IMR-90 (cell line): ENCODE data around the gene EYS. TPM values are rescaled to one million over a fixed set of nuclear protein-coding genes. Genes with fewer than 3 reads are reported as not detected.

Experiments used
- ATAC-seq: fragments of 200-7000 bp; cut with Tn5 transposase; 2 replicates; pipeline ENCODE4 v1.9.1; 2020; ENCODE audit warnings: low read depth, mild to moderate bottlenecking, moderate library complexity
- BruUV-seq: library from RNA; stranded (reverse); fragments of 400-500 nt; replicated peaks from 2 replicates; lab custom pipeline; 2021; lab: Mats Ljungman, UMichigan
- CTCF ChIA-PET: fragments of 300-600 bp; formaldehyde crosslinking; extraction: SDS; loops from one replicate; lab custom pipeline; 2021; ENCODE audit warnings: antibody characterized with exemption; lab: Yijun Ruan, JAX
- POLR2A ChIA-PET: fragments of 300-600 bp; sonication (Branson Sonifier 250); formaldehyde crosslinking; loops from one replicate; lab custom pipeline; 2022; ENCODE audit warnings: antibody characterized with exemption; ENCODE audit not compliant: unreplicated experiment; lab: Charles Lee
- DNase-seq: peaks from one replicate; pipeline ENCODE4 v3.0.0; 2013
- H2AFZ ChIP-seq: replicated peaks from 2 replicates; pipeline ENCODE3; 2013; ENCODE audit warnings: low read length, mild to moderate bottlenecking; ENCODE audit not compliant: poor library complexity
- H2AK5ac ChIP-seq: 2 replicates; pipeline ENCODE4 v1.6.1; 2013; ENCODE audit warnings: low read depth, low read length, inconsistent platforms
- H2AK9ac ChIP-seq: replicated peaks from 2 replicates; pipeline ENCODE3; 2013; ENCODE audit warnings: mild to moderate bottlenecking, low read depth, low read length, moderate library complexity; ENCODE audit not compliant: poor library complexity
- H2BK120ac ChIP-seq: 2 replicates; pipeline ENCODE4 v1.6.1; 2013; ENCODE audit warnings: low read depth, low read length, inconsistent platforms
- H2BK15ac ChIP-seq: 3 replicates; pipeline ENCODE4 v1.6.1; 2013; ENCODE audit warnings: low read depth, low read length, inconsistent platforms
- H2BK20ac ChIP-seq: 2 replicates; pipeline ENCODE4 v1.6.1; 2013; ENCODE audit warnings: low read depth, mild to moderate bottlenecking, inconsistent platforms, low read length, moderate library complexity
- H2BK5ac ChIP-seq: 2 replicates; pipeline ENCODE4 v1.6.1; 2013; ENCODE audit warnings: mild to moderate bottlenecking, low read depth, low read length, inconsistent platforms; ENCODE audit not compliant: poor library complexity, severe bottlenecking
- H3K14ac ChIP-seq: replicated peaks from 2 replicates; pipeline ENCODE4 v1.6.1; 2013; ENCODE audit warnings: low read depth, low read length, inconsistent platforms
- H3K18ac ChIP-seq: 2 replicates; pipeline ENCODE4 v1.6.1; 2013; ENCODE audit warnings: low read depth, low read length, control low read depth
- H3K23ac ChIP-seq: 2 replicates; pipeline ENCODE4 v1.6.1; 2013; ENCODE audit warnings: low read depth, low read length, inconsistent platforms
- H3K27ac ChIP-seq: 2 replicates; pipeline ENCODE4 v1.5.1; 2013; ENCODE audit warnings: mild to moderate bottlenecking, control low read depth, low read length; ENCODE audit not compliant: insufficient read depth
- H3K27me3 ChIP-seq: 2 replicates; pipeline ENCODE4 v1.6.1; 2013; ENCODE audit warnings: low read length; ENCODE audit not compliant: control insufficient read depth, insufficient read depth
- H3K36me3 ChIP-seq: 2 replicates; pipeline ENCODE4 v1.6.1; 2013; ENCODE audit warnings: low read length, mixed read lengths; ENCODE audit not compliant: control insufficient read depth, insufficient read depth
- H3K4ac ChIP-seq: 2 replicates; pipeline ENCODE4 v1.6.1; 2013; ENCODE audit warnings: low read depth, low read length, inconsistent platforms
- H3K4me1 ChIP-seq: 2 replicates; pipeline ENCODE4 v1.6.1; 2013; ENCODE audit warnings: low read length, mixed read lengths; ENCODE audit not compliant: control insufficient read depth, insufficient read depth
- H3K4me2 ChIP-seq: 2 replicates; pipeline ENCODE4 v1.6.1; 2013; ENCODE audit warnings: low read depth, mild to moderate bottlenecking, control low read depth, low read length, moderate library complexity
- H3K4me3 ChIP-seq: 2 replicates; pipeline ENCODE4 v1.5.1; 2013; ENCODE audit warnings: low read depth, mild to moderate bottlenecking, control low read depth, low read length, moderate library complexity; ENCODE audit not compliant: insufficient read depth
- H3K56ac ChIP-seq: 2 replicates; pipeline ENCODE4 v1.6.1; 2013; ENCODE audit warnings: low read length, inconsistent platforms; ENCODE audit not compliant: insufficient read depth; ENCODE audit errors: extremely low read depth
- H3K79me1 ChIP-seq, 2 experiments: 2 replicates each; pipeline ENCODE4 v1.6.1; 2013; ENCODE audit warnings: low read length in 2 of 2, inconsistent platforms in 1 of 2, low read depth in 1 of 2
- H3K9ac ChIP-seq: 2 replicates; pipeline ENCODE4 v1.6.1; 2013; ENCODE audit warnings: low read depth, low read length, control low read depth
- H3K9me1 ChIP-seq: 2 replicates; pipeline ENCODE4 v1.6.1; 2013; ENCODE audit warnings: low read length, inconsistent platforms; ENCODE audit not compliant: insufficient read depth
- H3K9me3 ChIP-seq: 2 replicates; pipeline ENCODE4 v1.6.1; 2013; ENCODE audit warnings: low read length; ENCODE audit not compliant: control insufficient read depth, insufficient read depth
- H4K20me1 ChIP-seq: 2 replicates; pipeline ENCODE4 v1.6.1; 2013; ENCODE audit warnings: low read length, inconsistent platforms; ENCODE audit not compliant: insufficient read depth
- H4K5ac ChIP-seq: 2 replicates; pipeline ENCODE4 v1.6.1; 2013; ENCODE audit warnings: mild to moderate bottlenecking, low read depth, low read length, control low read depth
- H4K8ac ChIP-seq, 2 experiments: 2 replicates each; pipeline ENCODE4 v1.6.1; 2013; ENCODE audit warnings: low read depth in 2 of 2, low read length in 2 of 2, control low read depth in 1 of 2, inconsistent platforms in 1 of 2
- H4K91ac ChIP-seq: 2 replicates; pipeline ENCODE4 v1.6.1; 2013; ENCODE audit warnings: low read depth, low read length, inconsistent platforms; ENCODE audit not compliant: insufficient read depth
- BHLHE40 ChIP-seq: fragments of 150-350 bp; IDR thresholded peaks from 2 replicates; pipeline ENCODE4 v1.6.1; 2016; ENCODE audit warnings: mild to moderate bottlenecking, low read depth, low read length
- CEBPB ChIP-seq: IDR thresholded peaks from 2 replicates; pipeline ENCODE4 v1.6.1; 2012; ENCODE audit warnings: low read depth, low read length, improper control_type of control experiment
- CHD1 ChIP-seq: IDR thresholded peaks from 2 replicates; pipeline ENCODE4 v1.6.1; 2012; ENCODE audit warnings: low read depth, low read length, improper control_type of control experiment
- CTCF ChIP-seq: conservative IDR thresholded peaks from 2 replicates; pipeline ENCODE4 v1.5.1; 2012; ENCODE audit warnings: mild to moderate bottlenecking, low read depth, low read length, improper control_type of control experiment
- FOS ChIP-seq: fragments of 150-350 bp; IDR thresholded peaks from 2 replicates; pipeline ENCODE4 v1.6.1; 2016; ENCODE audit warnings: low read depth, low read length
- MAZ ChIP-seq: IDR thresholded peaks from 2 replicates; pipeline ENCODE4 v1.6.1; 2012; ENCODE audit warnings: low read depth, mild to moderate bottlenecking, low read length, improper control_type of control experiment, moderate library complexity, borderline replicate concordance
- MXI1 ChIP-seq: IDR thresholded peaks from 2 replicates; pipeline ENCODE4 v1.6.1; 2012; ENCODE audit warnings: low read depth, mild to moderate bottlenecking, low read length, moderate library complexity, borderline replicate concordance
- NFE2L2 ChIP-seq: fragments of 150-350 bp; IDR thresholded peaks from 2 replicates; pipeline ENCODE4 v1.6.1; 2016; ENCODE audit warnings: low read depth, mild to moderate bottlenecking, low read length
- POLR2A ChIP-seq: IDR thresholded peaks from 2 replicates; pipeline ENCODE4 v1.6.1; 2012; ENCODE audit warnings: mild to moderate bottlenecking, low read depth, low read length
- RAD21 ChIP-seq: IDR thresholded peaks from 2 replicates; pipeline ENCODE4 v1.6.1; 2012; ENCODE audit warnings: low read length, improper control_type of control experiment
- RCOR1 ChIP-seq: IDR thresholded peaks from 2 replicates; pipeline ENCODE4 v1.6.1; 2012; ENCODE audit warnings: mild to moderate bottlenecking, low read length, improper control_type of control experiment; ENCODE audit not compliant: insufficient replicate concordance
- RFX5 ChIP-seq: IDR thresholded peaks from 2 replicates; pipeline ENCODE4 v1.8.0; 2012; ENCODE audit warnings: low read depth, mild to moderate bottlenecking, low read length, moderate library complexity
- SMC3 ChIP-seq: fragments of 150-350 bp; IDR thresholded peaks from 2 replicates; pipeline ENCODE4 v1.6.1; 2016; ENCODE audit warnings: low read depth, mild to moderate bottlenecking, antibody characterized with exemption, low read length, moderate library complexity
- USF2 ChIP-seq: fragments of 150-350 bp; IDR thresholded peaks from 2 replicates; pipeline ENCODE4 v1.6.1; 2017; ENCODE audit warnings: mild to moderate bottlenecking, antibody characterized with exemption, low read length, low read depth
- WGBS, 2 experiments: methylation state at CpG; one replicate each; pipeline versions ENCODE4 v1.1.5 to v1.1.7; 2013; ENCODE audit warnings: missing lambda C conversion rate in 2 of 2; ENCODE audit not compliant: insufficient read length in 1 of 2; ENCODE audit errors: extremely low coverage in 2 of 2; 5-methylcytosine and 5-hydroxymethylcytosine counted together
- dilution Hi-C: fragments of 300-500 bp; cut with HindIII; formaldehyde crosslinking; loops from one replicate; pipeline ENCODE4 v1.14.3; 2018; ENCODE audit warnings: low sequenced_read_pairs; ENCODE audit not compliant: unreplicated experiment
- in situ Hi-C: fragments of 300-500 bp; cut with MboI; formaldehyde crosslinking; loops from 3 replicates; pipeline ENCODE4 v1.14.3; 2019; ENCODE audit warnings: low sequenced_read_pairs, inconsistent platforms, mixed read lengths
- intact Hi-C: fragments of 100-400 bp; cut with micrococcal nuclease; formaldehyde crosslinking; loops from 2 replicates; pipeline ENCODE4 v1.10.0; 2022
- polyA plus RNA-seq, 3 experiments: library from polyadenylated mRNA; depleted of rRNA; stranded (reverse); fragments of >200 nt; gene quantifications; 2 replicates each; pipeline ENCODE4 v1.2.3, GENCODE V29; 2012; ENCODE audit warnings: low replicate concordance in 1 of 3
- total RNA-seq: library from RNA; depleted of rRNA; stranded (reverse); fragments of >200 nt; gene quantifications from 2 replicates; pipeline ENCODE4 v1.2.3, GENCODE V29; 2012
- TF ChIP-seq, protein P1 (sequence below): fragments of 150-350 bp; IDR thresholded peaks from 2 replicates; pipeline ENCODE4 v1.6.1; 2016; ENCODE audit warnings: low read depth, mild to moderate bottlenecking, low read length, moderate library complexity, borderline replicate concordance

Gene EYS
- total and polyA plus RNA-seq, 2 of the 4 experiments (the other 2 are of a cell fraction) = under 0.01 TPM; not detected in 1

GRCh38 chr6:65633501-65633900 is 73.5 kb downstream of the EYS start:
- Histone ChIP-seq H2AK5ac (no peak overlapping the region), H3K4ac (no peak overlapping the region), H3K27ac (no peak overlapping the region), H3K36me3 (no peaks in the 10 kb centered on the region), H4K20me1 (no peaks in the 10 kb centered on the region), H3K79me1 (no peaks in the 10 kb centered on the region), H3K4me1 (no peaks in the 10 kb centered on the region), H2BK120ac (no peak overlapping the region), H3K14ac (no peak overlapping the region), H2AFZ (no peak overlapping the region), H3K56ac (no peak overlapping the region), H3K9ac (no peak overlapping the region), H2BK5ac (no peak overlapping the region), H2BK15ac (no peak overlapping the region), H2BK20ac (no peak overlapping the region), H4K8ac (no peak overlapping the region), H3K4me3 (no peak overlapping the region), H3K27me3 (no peaks in the 10 kb centered on the region), H3K23ac (no peak overlapping the region), H4K91ac (no peak overlapping the region), H3K9me3 (peaks cover 2% of the 10 kb centered on the region; the same call in 1 of the 2 replicates), H3K4me2 (no peak overlapping the region), H3K18ac (no peak overlapping the region), H3K9me1 (no peaks in the 10 kb centered on the region), H2AK9ac (no peak overlapping the region), H4K5ac (no peak overlapping the region)
- POLR2A ChIA-PET = no interaction called here
- dilution Hi-C loops (no loop called here), in situ Hi-C loops (no loop called here), intact Hi-C loops (no loop called here)
- CTCF ChIA-PET = no interaction called here
- DNase-seq (no peak), ATAC-seq (no peak)
- TF ChIP-seq RAD21 (no peak), MAZ (no peak), MXI1 (no peak), FOS (no peak), POLR2A (no peak), SMC3 (no peak), BHLHE40 (no peak), RCOR1 (no peak), CHD1 (no peak), USF2 (no peak), CTCF (no peak), RFX5 (no peak), NFE2L2 (no peak), CEBPB (no peak)
- TF ChIP-seq, protein P1, sequence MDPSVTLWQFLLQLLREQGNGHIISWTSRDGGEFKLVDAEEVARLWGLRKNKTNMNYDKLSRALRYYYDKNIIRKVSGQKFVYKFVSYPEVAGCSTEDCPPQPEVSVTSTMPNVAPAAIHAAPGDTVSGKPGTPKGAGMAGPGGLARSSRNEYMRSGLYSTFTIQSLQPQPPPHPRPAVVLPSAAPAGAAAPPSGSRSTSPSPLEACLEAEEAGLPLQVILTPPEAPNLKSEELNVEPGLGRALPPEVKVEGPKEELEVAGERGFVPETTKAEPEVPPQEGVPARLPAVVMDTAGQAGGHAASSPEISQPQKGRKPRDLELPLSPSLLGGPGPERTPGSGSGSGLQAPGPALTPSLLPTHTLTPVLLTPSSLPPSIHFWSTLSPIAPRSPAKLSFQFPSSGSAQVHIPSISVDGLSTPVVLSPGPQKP = no peak
- BruUV-seq = no TSS peak
- WGBS, 2 experiments = no CpG with 5 or more reads among the region's 1 CpG
